ELR (cell line): ENCODE data around the gene PIK3R3.

ENCODE experiments used
- DNase-seq: peaks from one replicate; pipeline ENCODE4 v3.0.0-alpha.2; 2015; ENCODE audit warnings: low read depth

PIK3R3 gene

GRCh38 chr1:46132529-46133180 lies at the start of gene PIK3R3:
Gene PIK3R3, minus strand, starts transcription at chr1:46132629. Its CDS starts 677 bp downstream, at chr1:46131952.
- peak; percentile 99 for DNase-seq

DNA sequence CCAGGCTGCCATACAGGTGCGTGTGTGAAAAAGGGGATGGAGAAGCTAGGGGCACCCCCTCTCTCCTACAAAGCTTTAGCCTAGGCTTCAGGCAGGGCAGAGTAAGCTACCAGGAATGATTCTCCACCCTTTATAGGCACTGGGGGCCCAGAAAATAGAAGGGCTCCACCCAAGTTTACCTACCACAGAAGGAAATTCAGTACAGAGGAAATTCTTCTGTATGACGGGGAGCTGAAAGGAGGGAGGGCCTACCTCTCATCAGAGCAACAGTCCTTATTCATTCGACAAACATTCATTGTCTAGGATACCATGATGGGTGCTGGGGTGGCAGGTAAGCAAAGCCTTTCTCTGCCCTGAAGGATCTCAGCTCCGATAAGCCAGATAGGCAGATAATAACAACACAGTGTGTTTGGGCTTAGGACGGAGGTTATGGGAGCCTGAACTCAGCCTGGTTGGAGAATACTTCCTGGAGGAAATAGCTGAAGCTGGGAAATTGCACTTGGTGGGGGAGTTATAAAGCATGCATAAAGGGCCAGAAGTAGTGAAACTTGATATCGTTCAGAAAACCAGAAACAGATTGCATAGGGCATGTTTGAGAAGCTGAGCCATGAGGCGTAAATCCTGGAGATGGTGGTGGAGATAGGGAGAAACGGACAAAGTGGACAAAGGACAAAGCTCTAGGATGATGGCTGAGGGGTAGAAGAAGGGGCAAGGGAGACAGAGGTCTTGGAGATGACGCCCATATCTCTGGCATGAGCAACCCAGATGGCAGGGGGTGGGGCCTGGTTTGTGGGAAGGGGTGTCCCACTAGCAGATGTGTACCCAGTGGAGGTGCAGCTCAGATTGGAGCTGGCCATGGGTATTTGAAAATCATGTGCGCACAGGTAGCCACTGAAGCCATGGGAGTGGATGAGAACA lies 49.2 kb upstream of the PIK3R3 start:
- peak; percentile 30 for DNase-seq

GRCh38 chr1:46180082-46180616 lies 47.7 kb upstream of the PIK3R3 start:
- DNase-seq: peak; percentile 36

GRCh38 chr1:46179138-46180081 lies 47.0 kb upstream of the PIK3R3 start:
- peak; percentile 92 for DNase-seq

GRCh38 chr1:46176211-46176865 lies 43.9 kb upstream of the PIK3R3 start, which contains the start of gene P3R3URF:
Gene P3R3URF, minus strand, starts transcription at chr1:46176488. Its CDS starts 17 bp downstream, at chr1:46176471.
- DNase-seq: no peak

GRCh38 chr1:46175243-46175642 lies 42.8 kb upstream of the PIK3R3 start:
- no peak for DNase-seq

GRCh38 chr1:46174448-46175231 lies 42.2 kb upstream of the PIK3R3 start, which contains the start of gene TSPAN1:
Gene TSPAN1, plus strand, starts transcription at chr1:46175087. Its CDS starts 6,021 bp downstream, at chr1:46181108.
- DNase-seq: peak; percentile 19

DNA sequence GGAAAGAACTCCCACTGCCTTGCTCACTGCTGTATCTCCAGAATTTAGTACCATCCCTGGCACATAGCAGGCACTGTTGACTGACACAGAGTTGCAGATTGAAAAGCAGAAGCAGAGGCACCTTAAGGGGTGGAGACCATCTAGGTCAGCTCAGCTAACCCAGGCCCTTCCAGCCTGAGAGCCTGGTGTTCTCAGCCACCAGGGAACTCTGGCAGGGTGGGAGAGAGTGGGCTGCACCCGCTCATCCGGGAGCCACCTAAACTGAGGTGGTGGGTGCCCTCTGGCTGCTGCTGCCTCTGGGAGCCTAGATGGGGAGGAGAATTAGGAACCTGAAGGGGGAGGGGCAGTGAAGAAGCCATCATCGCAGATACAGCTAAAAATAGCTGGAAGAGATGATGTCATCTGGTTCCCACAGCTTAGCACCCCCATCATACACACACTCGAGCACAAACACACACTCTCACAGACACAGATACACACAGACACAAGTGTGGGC lies 41.0 kb upstream of the PIK3R3 start:
- DNase-seq: no peak

- DNase-seq: no peak
Measured at GRCh38 chr1:46172321-46172720, 39.9 kb upstream of the PIK3R3 start.

GRCh38 chr1:46171871-46172270 lies 39.4 kb upstream of the PIK3R3 start:
- no peak for DNase-seq

- no peak for DNase-seq
Measured at GRCh38 chr1:46171351-46171750, 38.9 kb upstream of the PIK3R3 start.

- no peak for DNase-seq
Measured at GRCh38 chr1:46169811-46170454, 37.5 kb upstream of the PIK3R3 start.

- DNase-seq: no peak
Measured at GRCh38 chr1:46168477-46168876, 36.0 kb upstream of the PIK3R3 start.

DNA sequence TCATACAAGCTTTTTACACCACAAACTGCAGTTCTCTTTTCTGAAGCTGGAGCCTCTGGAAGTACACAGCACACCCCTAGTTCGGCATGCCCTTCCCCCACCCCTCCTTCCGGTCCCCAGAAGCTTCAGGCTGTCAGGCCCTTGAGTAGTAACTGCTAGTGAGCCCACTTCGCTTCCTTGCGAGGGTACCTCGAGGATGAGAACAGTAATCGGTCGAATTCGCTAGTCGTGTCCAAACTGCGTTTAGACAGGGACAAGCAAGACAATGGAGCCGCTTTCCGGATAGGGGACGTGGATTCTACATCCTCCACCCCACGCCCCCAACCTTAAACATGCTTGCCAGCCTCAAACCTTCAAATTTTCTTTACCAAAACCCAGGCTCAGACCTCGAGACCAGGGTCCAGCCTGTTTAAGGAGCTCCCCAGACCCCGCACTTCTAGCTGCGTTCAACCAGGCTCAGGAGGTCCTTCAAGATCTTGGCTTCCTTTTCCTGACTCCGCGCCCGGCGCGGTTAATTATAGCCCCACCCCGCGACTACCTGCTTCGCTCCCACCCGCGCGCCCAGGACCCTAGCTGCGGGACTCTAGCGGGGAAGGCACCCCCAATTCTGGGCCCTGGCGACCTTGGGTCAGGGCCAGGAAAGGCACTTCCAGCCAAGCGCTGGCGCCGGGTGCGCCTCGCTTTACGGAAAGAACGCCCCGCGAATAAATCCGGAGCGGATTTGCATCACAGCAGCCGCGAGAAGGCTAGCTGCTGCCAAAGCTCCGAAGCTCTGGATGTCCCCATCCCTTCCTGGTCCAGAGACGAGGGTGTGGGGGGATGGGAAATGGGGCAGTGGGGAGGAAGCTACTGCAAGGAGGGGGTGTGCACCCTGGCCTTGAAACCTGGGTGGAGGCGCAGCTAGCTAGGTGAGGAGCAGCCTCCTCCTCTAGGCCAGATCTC lies 34.4 kb upstream of the PIK3R3 start:
- no peak for DNase-seq

- DNase-seq: no peak
Measured at GRCh38 chr1:46160212-46160611, 27.8 kb upstream of the PIK3R3 start.

DNA sequence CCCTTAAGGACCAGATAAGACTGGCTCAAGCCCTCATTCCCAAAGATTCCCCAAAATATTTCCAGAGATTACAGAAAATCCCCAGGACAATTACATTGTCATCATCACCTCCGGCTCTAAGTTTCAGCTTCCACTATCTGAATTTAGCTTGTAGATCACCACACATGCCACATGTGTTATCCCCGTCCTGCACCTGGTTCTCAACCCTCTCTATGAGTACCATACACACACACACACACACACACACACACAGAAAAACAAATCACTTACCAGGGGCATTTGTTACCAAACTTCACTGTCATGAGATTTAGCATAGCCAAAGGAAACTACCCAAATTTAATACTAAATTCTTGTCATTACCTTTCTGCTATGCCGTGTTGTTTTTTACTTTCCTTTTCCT lies 27.1 kb upstream of the PIK3R3 start:
- no peak for DNase-seq

- DNase-seq: no peak
Measured at GRCh38 chr1:46158312-46159281, 26.2 kb upstream of the PIK3R3 start.
